K562 (cell line): ENCODE data around the gene PRR15L. TPM values are rescaled to one million over a fixed set of nuclear protein-coding genes. Genes with fewer than 3 reads are reported as not detected.

ENCODE experiments used
- ATAC-seq: fragments of 200-7000 bp; cut with Tn5 transposase; 3 replicates; pipeline ENCODE4 v1.9.1; 2020; ENCODE audit warnings: moderate library complexity
- BruUV-seq: library from RNA; stranded (reverse); fragments of 400-500 nt; replicated peaks from 2 replicates; lab custom pipeline; 2021; lab: Mats Ljungman, UMichigan
- CTCF ChIA-PET: fragments of 300-600 bp; formaldehyde crosslinking; extraction: SDS; loops from one replicate; lab custom pipeline; 2021; ENCODE audit warnings: low intra/inter-chr PET ratio; lab: Yijun Ruan, JAX
- POLR2A ChIA-PET: fragments of 300-600, 350-650 bp; sonication (Branson Sonifier 250); formaldehyde crosslinking; extraction: SDS; loops from one replicate; lab custom pipeline; 2021; ENCODE audit warnings: antibody characterized with exemption, inconsistent platforms; lab: Yijun Ruan, JAX
- DNase-seq, 4 experiments: peaks; one replicate each; pipeline versions ENCODE4 v3.0.0 to v3.0.0-alpha.2; 2011 to 2018; ENCODE audit warnings: low spot score in 3 of 4, mixed read lengths in 3 of 4; ENCODE audit errors: extremely low read depth in 1 of 4
- FAIRE-seq: peaks from 2 replicates; lab custom pipeline; 2011; peaks lifted over from hg19 to GRCh38; lab: Jason Lieb, UNC
- H2AFZ ChIP-seq: 2 replicates; pipeline ENCODE4 v1.6.0; 2011; ENCODE audit warnings: low read depth, low read length, control low read depth, inconsistent platforms
- H3K27ac ChIP-seq: fragments of 200-600 bp; 3 replicates; pipeline ENCODE4 v1.8.0; 2011; ENCODE audit warnings: low read depth, mild to moderate bottlenecking, control low read depth, inconsistent platforms, low read length, moderate library complexity, mixed read lengths; ENCODE audit errors: extremely low read depth
- H3K27me3 ChIP-seq, 2 experiments: fragments of 300-600 bp in 1 of 2; 2 replicates in 1 of 2; 3 replicates in 1 of 2; pipeline versions ENCODE4 v1.6.0 to v1.8.0; 2011; ENCODE audit warnings: inconsistent platforms in 2 of 2, low read length in 2 of 2, mild to moderate bottlenecking in 1 of 2, mixed read lengths in 1 of 2, moderate library complexity in 1 of 2; ENCODE audit not compliant: control insufficient read depth in 2 of 2, insufficient read depth in 2 of 2
- H3K36me3 ChIP-seq: fragments of 300-600 bp; 3 replicates; pipeline ENCODE4 v1.8.0; 2011; ENCODE audit warnings: mild to moderate bottlenecking, low read length, inconsistent platforms; ENCODE audit not compliant: control insufficient read depth, insufficient read depth
- H3K4me1 ChIP-seq, 2 experiments: fragments of 200-600 bp in 1 of 2; replicated peaks in 1 of 2; 2 replicates in 1 of 2; 3 replicates in 1 of 2; pipeline versions ENCODE4 v1.5.1 to v1.8.0; 2011; ENCODE audit warnings: inconsistent platforms in 2 of 2, low read length in 2 of 2, mild to moderate bottlenecking in 1 of 2, mixed read lengths in 1 of 2, moderate library complexity in 1 of 2; ENCODE audit not compliant: control insufficient read depth in 2 of 2, insufficient read depth in 2 of 2
- H3K4me2 ChIP-seq: 2 replicates; pipeline ENCODE4 v1.6.1; 2011; ENCODE audit warnings: low read length, control low read depth, inconsistent platforms, mixed read lengths; ENCODE audit not compliant: insufficient read depth
- H3K4me3 ChIP-seq: fragments of 200-600 bp; sonication (generic), shearing (Covaris generic); 2 replicates; pipeline ENCODE4 v1.5.1; 2016; ENCODE audit warnings: control low read depth, inconsistent platforms
- H3K79me2 ChIP-seq: fragments of 200-600 bp; 3 replicates; pipeline ENCODE4 v1.8.0; 2011; ENCODE audit warnings: low read length, inconsistent platforms; ENCODE audit not compliant: control insufficient read depth, insufficient read depth
- H3K9ac ChIP-seq, 2 experiments: 2 replicates each; pipeline versions ENCODE4 v1.6.0 to v1.6.1; 2011; ENCODE audit warnings: low read depth in 2 of 2, low read length in 2 of 2, control low read depth in 1 of 2, inconsistent platforms in 1 of 2, mild to moderate bottlenecking in 1 of 2, mixed read lengths in 1 of 2; ENCODE audit not compliant: insufficient read depth in 1 of 2
- H3K9me1 ChIP-seq: one replicate; pipeline ENCODE4 v1.6.0; 2011; ENCODE audit warnings: inconsistent platforms, mild to moderate bottlenecking, low read length, moderate library complexity; ENCODE audit not compliant: control insufficient read depth, insufficient read depth
- H3K9me3 ChIP-seq: replicated peaks from 2 replicates; pipeline ENCODE4 v1.5.1; 2011; ENCODE audit warnings: low read depth, low read length, inconsistent platforms; ENCODE audit not compliant: control insufficient read depth, insufficient read depth
- H4K20me1 ChIP-seq: replicated peaks from 2 replicates; pipeline ENCODE4 v1.6.1; 2011; ENCODE audit warnings: low read length, inconsistent platforms, mixed read lengths; ENCODE audit not compliant: control insufficient read depth, insufficient read depth
- CBX2 ChIP-seq: fragments of 200-600 bp; sonication (generic); IDR thresholded peaks from one replicate; pipeline ENCODE4 v1.6.1; 2012; ENCODE audit warnings: mild to moderate bottlenecking, low read length, inconsistent platforms; ENCODE audit not compliant: insufficient read depth, poor library complexity, severe bottlenecking
- CHD4 ChIP-seq: fragments of 200-600 bp; sonication (generic); IDR thresholded peaks from 3 replicates; pipeline ENCODE4 v1.6.1; 2012; ENCODE audit warnings: low read depth, mild to moderate bottlenecking, mixed read lengths, low read length, inconsistent platforms; ENCODE audit not compliant: insufficient read depth, insufficient replicate concordance, poor library complexity, severe bottlenecking
- CREB3L1 ChIP-seq: fragments of 450-650 bp; IDR thresholded peaks from 2 replicates; pipeline ENCODE4 v1.6.1; 2014; ENCODE audit warnings: low read depth, mild to moderate bottlenecking, moderate library complexity, borderline replicate concordance
- GATA2 ChIP-seq: sonication (generic); formaldehyde crosslinking; IDR thresholded peaks from 2 replicates; pipeline ENCODE4 v1.4.0; 2020; ENCODE audit warnings: mild to moderate bottlenecking, missing genetic modification reagents
- MTF1 ChIP-seq: fragments of 250-450 bp; sonication (Bioruptor Pico); IDR thresholded peaks from 2 replicates; pipeline ENCODE4 v1.9.0; 2021; ENCODE audit warnings: moderate library complexity, mild to moderate bottlenecking, inconsistent platforms, borderline replicate concordance
- NCOA4 ChIP-seq: fragments of 450-650 bp; IDR thresholded peaks from 2 replicates; pipeline ENCODE4 v1.6.1; 2018; ENCODE audit warnings: mild to moderate bottlenecking; ENCODE audit not compliant: partially characterized antibody
- RBM34 ChIP-seq: fragments of 200-400 bp; formaldehyde crosslinking; IDR thresholded peaks from 2 replicates; pipeline ENCODE4 v1.6.1; 2018; ENCODE audit warnings: low read length, borderline replicate concordance; ENCODE audit not compliant: insufficient read depth
- ZNF239 ChIP-seq: fragments of 250-450 bp; sonication (Bioruptor Pico); IDR thresholded peaks from 2 replicates; pipeline ENCODE4 v1.4.0; 2020; ENCODE audit warnings: mild to moderate bottlenecking
- ZNF408 ChIP-seq: fragments of 250-450 bp; sonication (Bioruptor Pico); IDR thresholded peaks from 2 replicates; pipeline ENCODE4 v1.4.0; 2020; ENCODE audit warnings: low read depth, mild to moderate bottlenecking, moderate library complexity
- ZNF518B ChIP-seq: fragments of 250-450 bp; sonication (Bioruptor Pico); IDR thresholded peaks from 2 replicates; pipeline ENCODE4 v1.5.0; 2021; ENCODE audit warnings: mild to moderate bottlenecking, moderate library complexity
- WGBS: fragments of 100-300 bp; shearing (Covaris generic); methylation state at CpG from one replicate; pipeline ENCODE4 v1.1.6; 2016; ENCODE audit warnings: low coverage, mixed read lengths; ENCODE audit not compliant: insufficient coverage; ENCODE audit errors: missing lambda C conversion rate; 5-methylcytosine and 5-hydroxymethylcytosine counted together
- in situ Hi-C: fragments of 300-500 bp; cut with MboI; formaldehyde crosslinking; loops from 4 replicates; pipeline ENCODE4 v1.15.0; 2018; ENCODE audit warnings: inconsistent platforms, mixed read lengths
- intact Hi-C: fragments of 100-400 bp; cut with micrococcal nuclease; formaldehyde crosslinking; loops from 2 replicates; pipeline ENCODE4 v1.14.2; 2022
- polyA plus RNA-seq, 8 experiments: library from polyadenylated mRNA; depleted of rRNA in 4 of 8; stranded (reverse) in 5 of 8; unstranded in 3 of 8; fragments of >200 nt; fragmentation: Nextera tagmentation in 2 of 8; fragmentation: Illumina TruSeq in 1 of 8; extraction: Ambion mirVana in 2 of 8; extraction: Trizol in 1 of 8; gene quantifications; 2 replicates each; pipeline versions ENCODE4 v1.2.1 to v1.2.3, GENCODE V29; 2011 to 2014; ENCODE audit warnings: inconsistent platforms in 1 of 8, missing spikeins in 1 of 8
- total RNA-seq, 7 experiments: library from RNA; depleted of rRNA in 6 of 7; stranded (reverse); fragments of >200 nt in 6 of 7; fragmentation: Illumina TruSeq in 2 of 7; extraction: Trizol in 2 of 7; gene quantifications; 2 replicates each; pipeline versions ENCODE4 v1.2.1 to v1.2.3, GENCODE V29; 2011 to 2021; ENCODE audit warnings: low replicate concordance in 1 of 7
- TF ChIP-seq, protein P1 (sequence below): fragments of 450-650 bp; conservative IDR thresholded peaks from 2 replicates; pipeline ENCODE4 v1.6.1; 2016; ENCODE audit warnings: missing genetic modification characterization, low read depth, mild to moderate bottlenecking, control low read depth, missing compliant biosample characterization
- TF ChIP-seq, protein P2 (sequence below): sonication (generic); formaldehyde crosslinking; IDR thresholded peaks from 2 replicates; pipeline ENCODE4 v1.8.0; 2022; ENCODE audit warnings: missing genetic modification reagents, mild to moderate bottlenecking, moderate library complexity, borderline replicate concordance

PRR15L gene
- total and polyA plus RNA-seq, 9 of the 15 experiments (the other 6 are each of a cell fraction or from before 2014, with no cell fraction given): 0.03 TPM; not detected in 8

- H3K36me3 ChIP-seq: no peaks in the 10 kb centered on the region
- 67% methylated on average over 13 of the region's 13 CpGs for WGBS
- ChIA-PET CTCF (no interaction called here), POLR2A (interaction anchor here (0.7 to 1.5 kb wide), 6 partner anchors 8 to 25 kb away, joined by 3 to 4 read pairs (median 4); partner anchors contain the start of gene CDK5RAP3)
- no peaks in the 10 kb centered on the region for H4K20me1 ChIP-seq
- no peaks in the 10 kb centered on the region for H3K27me3 ChIP-seq
- peaks cover 26 to 32% of the 10 kb centered on the region in 2 experiments for H3K4me1 ChIP-seq
- H2AFZ ChIP-seq: 0 out of 2 replicates have a peak overlapping the region, but pooled peaks have one; percentile 4
- H3K9me1 ChIP-seq: no peaks in the 10 kb centered on the region
- FAIRE-seq: peak; percentile 40
- no peaks in the 10 kb centered on the region for H3K79me2 ChIP-seq
- no peaks in the 10 kb centered on the region for H3K9me3 ChIP-seq
- H3K4me3 ChIP-seq: no peak overlapping the region
- in situ Hi-C loops: no loop called here
- no peak overlapping the region for H3K4me2 ChIP-seq
- peak overlapping the region in 1 of 2 experiments; percentile 19; a peak in 1 of 4 replicates for H3K9ac ChIP-seq
- no TSS peak for BruUV-seq
- intact Hi-C loops: no loop called here
- ATAC-seq: no peak
- H3K27ac ChIP-seq: no peak overlapping the region
- DNase-seq: no peak
- TF ChIP-seq ZNF408 (CRISPR knock-in tag) (no peak), CBX2 (no peak), GATA2 (no peak), NCOA4 (no peak), ZNF239 (peak; percentile 69), CHD4 (no peak), RBM34 (no peak), CREB3L1 (no peak), MTF1 (CRISPR knock-in tag) (no peak), ZNF518B (no peak)
- TF ChIP-seq, protein P1, sequence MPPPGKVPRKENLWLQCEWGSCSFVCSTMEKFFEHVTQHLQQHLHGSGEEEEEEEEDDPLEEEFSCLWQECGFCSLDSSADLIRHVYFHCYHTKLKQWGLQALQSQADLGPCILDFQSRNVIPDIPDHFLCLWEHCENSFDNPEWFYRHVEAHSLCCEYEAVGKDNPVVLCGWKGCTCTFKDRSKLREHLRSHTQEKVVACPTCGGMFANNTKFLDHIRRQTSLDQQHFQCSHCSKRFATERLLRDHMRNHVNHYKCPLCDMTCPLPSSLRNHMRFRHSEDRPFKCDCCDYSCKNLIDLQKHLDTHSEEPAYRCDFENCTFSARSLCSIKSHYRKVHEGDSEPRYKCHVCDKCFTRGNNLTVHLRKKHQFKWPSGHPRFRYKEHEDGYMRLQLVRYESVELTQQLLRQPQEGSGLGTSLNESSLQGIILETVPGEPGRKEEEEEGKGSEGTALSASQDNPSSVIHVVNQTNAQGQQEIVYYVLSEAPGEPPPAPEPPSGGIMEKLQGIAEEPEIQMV: no peak
- TF ChIP-seq, protein P2, sequence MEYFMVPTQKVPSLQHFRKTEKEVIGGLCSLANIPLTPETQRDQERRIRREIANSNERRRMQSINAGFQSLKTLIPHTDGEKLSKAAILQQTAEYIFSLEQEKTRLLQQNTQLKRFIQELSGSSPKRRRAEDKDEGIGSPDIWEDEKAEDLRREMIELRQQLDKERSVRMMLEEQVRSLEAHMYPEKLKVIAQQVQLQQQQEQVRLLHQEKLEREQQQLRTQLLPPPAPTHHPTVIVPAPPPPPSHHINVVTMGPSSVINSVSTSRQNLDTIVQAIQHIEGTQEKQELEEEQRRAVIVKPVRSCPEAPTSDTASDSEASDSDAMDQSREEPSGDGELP: 0 out of 2 replicates have a peak, but pooled peaks have one; percentile 28
These were observed 37.7 kb upstream of the PRR15L start for GRCh38 chr17:47995241-47995935.
